GM21825 (cell line): Measurements from ENCODE around the gene TTLL1.
A peak's percentile ranks its signal among the peaks of the same experiment; 100 is the strongest.

Experiments
- ATAC-seq: cut with Tn5 transposase; IDR thresholded peaks from one replicate; pipeline ENCODE4 v1.9.1; 2021; ENCODE audit warnings: mild to moderate bottlenecking, moderate library complexity; ENCODE audit not compliant: unreplicated experiment

The TTLL1 gene

GRCh38 chr22:43014869-43015676, 74.1 kb downstream of the TTLL1 start, which contains the start of gene PACSIN2:
TSS of gene PACSIN2 (minus strand) at chr22:43015149. CDS start at chr22:42912080, 103,069 bp downstream.
- ATAC-seq, result peak; percentile 86

- ATAC-seq, result peak; percentile 15
These were observed 74.8 kb downstream of the TTLL1 start for GRCh38 chr22:43014316-43014868.

GRCh38 chr22:43013355-43014315, 75.6 kb downstream of the TTLL1 start:
- ATAC-seq, result peak; percentile 16

- ATAC-seq, result no peak
These were observed 76.8 kb downstream of the TTLL1 start for GRCh38 chr22:43012390-43012789.

- ATAC-seq, result no peak
These were observed 78.1 kb downstream of the TTLL1 start for GRCh38 chr22:43011079-43011478.

GRCh38 chr22:43009444-43009843, 79.7 kb downstream of the TTLL1 start:
- ATAC-seq, result no peak

- ATAC-seq, result no peak
These were observed 80.3 kb downstream of the TTLL1 start for GRCh38 chr22:43008921-43009320.

- ATAC-seq, result no peak
These were observed 80.7 kb downstream of the TTLL1 start for GRCh38 chr22:43008509-43008908.

- ATAC-seq, result no peak
These were observed 81.6 kb downstream of the TTLL1 start for GRCh38 chr22:43007519-43008102.

- ATAC-seq, result no peak
These were observed 82.4 kb downstream of the TTLL1 start for GRCh38 chr22:43006753-43007152.

- no peak for ATAC-seq
These were observed 83.1 kb downstream of the TTLL1 start for GRCh38 chr22:43006016-43006505.

- no peak for ATAC-seq
These were observed 84.1 kb downstream of the TTLL1 start for GRCh38 chr22:43005106-43005505.

GRCh38 chr22:43004362-43005035, 84.7 kb downstream of the TTLL1 start:
- ATAC-seq, result no peak

GRCh38 chr22:43002202-43002586, 87.0 kb downstream of the TTLL1 start:
- no peak for ATAC-seq

GRCh38 chr22:43001271-43002201, 87.7 kb downstream of the TTLL1 start:
- no peak for ATAC-seq

GRCh38 chr22:43000441-43001175, 88.6 kb downstream of the TTLL1 start:
- no peak for ATAC-seq

GRCh38 chr22:42997582-42998090, 91.6 kb downstream of the TTLL1 start:
- no peak for ATAC-seq

- no peak for ATAC-seq
These were observed 92.4 kb downstream of the TTLL1 start for GRCh38 chr22:42996646-42997365.
